Measurements from ENCODE around the gene SLC22A4.

SLC22A4 gene

GRCh38 chr5:132279801-132280200 lies 14.4 kb upstream of the SLC22A4 start:
- WGBS (ENCODE audit: insufficient coverage, insufficient read length), result no CpG with 5 or more reads among the region's 3 CpGs
- Histone ChIP-seq H3K36me3 (ENCODE audit: control insufficient read depth, insufficient read depth, low read length) (no peaks in the 10 kb centered on the region), H3K9me3 (ENCODE audit: control insufficient read depth, insufficient read depth, low read length) (no peaks in the 10 kb centered on the region), H3K27me3 (ENCODE audit: control insufficient read depth, insufficient read depth, low read length) (no peaks in the 10 kb centered on the region), H3K4me3 (ENCODE audit: low read length) (no peak overlapping the region), H3K27ac (ENCODE audit: low read length) (no peak overlapping the region), H3K4me1 (ENCODE audit: control insufficient read depth, insufficient read depth, low read length) (peaks cover 3% of the 10 kb centered on the region)
- DNase-seq (ENCODE audit: low read depth, low spot score), result no peak

GRCh38 chr5:132280371-132281240 lies 13.6 kb upstream of the SLC22A4 start:
- Histone ChIP-seq H3K9me3 (ENCODE audit: control insufficient read depth, insufficient read depth, low read length) (no peaks in the 10 kb centered on the region), H3K4me1 (ENCODE audit: control insufficient read depth, insufficient read depth, low read length) (peaks cover 3% of the 10 kb centered on the region), H3K4me3 (ENCODE audit: low read length) (no peak overlapping the region), H3K27me3 (ENCODE audit: control insufficient read depth, insufficient read depth, low read length) (no peaks in the 10 kb centered on the region), H3K36me3 (ENCODE audit: control insufficient read depth, insufficient read depth, low read length) (no peaks in the 10 kb centered on the region), H3K27ac (ENCODE audit: low read length) (no peak overlapping the region)
- DNase-seq (ENCODE audit: low read depth, low spot score), result no peak
- no CpG with 5 or more reads among the region's 5 CpGs for WGBS (ENCODE audit: insufficient coverage, insufficient read length)

GRCh38 chr5:132281856-132282614 lies 12.2 kb upstream of the SLC22A4 start:
- DNase-seq (ENCODE audit: low read depth, low spot score), result no peak
- Histone ChIP-seq H3K36me3 (ENCODE audit: control insufficient read depth, insufficient read depth, low read length) (no peaks in the 10 kb centered on the region), H3K4me3 (ENCODE audit: low read length) (no peak overlapping the region), H3K27me3 (ENCODE audit: control insufficient read depth, insufficient read depth, low read length) (no peaks in the 10 kb centered on the region), H3K9me3 (ENCODE audit: control insufficient read depth, insufficient read depth, low read length) (no peaks in the 10 kb centered on the region), H3K27ac (ENCODE audit: low read length) (no peak overlapping the region), H3K4me1 (ENCODE audit: control insufficient read depth, insufficient read depth, low read length) (peaks cover 3% of the 10 kb centered on the region)
- whole genome bisulfite sequencing (ENCODE audit: insufficient coverage, insufficient read length), result no CpG with 5 or more reads among the region's 9 CpGs

- Histone ChIP-seq H3K4me3 (ENCODE audit: low read length) (no peak overlapping the region), H3K27ac (ENCODE audit: low read length) (no peak overlapping the region), H3K4me1 (ENCODE audit: control insufficient read depth, insufficient read depth, low read length) (peaks cover 1% of the 10 kb centered on the region), H3K9me3 (ENCODE audit: control insufficient read depth, insufficient read depth, low read length) (no peaks in the 10 kb centered on the region), H3K36me3 (ENCODE audit: control insufficient read depth, insufficient read depth, low read length) (no peaks in the 10 kb centered on the region), H3K27me3 (ENCODE audit: control insufficient read depth, insufficient read depth, low read length) (no peaks in the 10 kb centered on the region)
- DNase-seq (ENCODE audit: low read depth, low spot score), result no peak
- no CpG with 5 or more reads among the region's 5 CpGs for WGBS (ENCODE audit: insufficient coverage, insufficient read length)
Measured at GRCh38 chr5:132283423-132284043, 10.7 kb upstream of the SLC22A4 start.

GRCh38 chr5:132289097-132289496 lies 5.1 kb upstream of the SLC22A4 start:
- Histone ChIP-seq H3K4me3 (ENCODE audit: low read length) (no peak overlapping the region), H3K4me1 (ENCODE audit: control insufficient read depth, insufficient read depth, low read length) (no peaks in the 10 kb centered on the region), H3K27ac (ENCODE audit: low read length) (no peak overlapping the region), H3K36me3 (ENCODE audit: control insufficient read depth, insufficient read depth, low read length) (no peaks in the 10 kb centered on the region), H3K9me3 (ENCODE audit: control insufficient read depth, insufficient read depth, low read length) (no peaks in the 10 kb centered on the region), H3K27me3 (ENCODE audit: control insufficient read depth, insufficient read depth, low read length) (no peaks in the 10 kb centered on the region)
- no peak for DNase-seq (ENCODE audit: low read depth, low spot score)
- WGBS (ENCODE audit: insufficient coverage, insufficient read length), result no CpG with 5 or more reads among the region's 3 CpGs

GRCh38 chr5:132291026-132291425 lies 3.2 kb upstream of the SLC22A4 start:
- no peaks in the 10 kb centered on the region for H3K9me3 ChIP-seq (ENCODE audit: control insufficient read depth, insufficient read depth, low read length)
- WGBS (ENCODE audit: insufficient coverage, insufficient read length), result no CpG with 5 or more reads among the region's 2 CpGs
- no peak overlapping the region for H3K4me3 ChIP-seq (ENCODE audit: low read length)
- H3K4me1 ChIP-seq (ENCODE audit: control insufficient read depth, insufficient read depth, low read length), result peaks cover 6% of the 10 kb centered on the region
- H3K36me3 ChIP-seq (ENCODE audit: control insufficient read depth, insufficient read depth, low read length), result no peaks in the 10 kb centered on the region
- peaks cover 9% of the 10 kb centered on the region; the same call in 1 of the 2 replicates for H3K27me3 ChIP-seq (ENCODE audit: control insufficient read depth, insufficient read depth, low read length)
- no peak for DNase-seq (ENCODE audit: low read depth, low spot score)
- H3K27ac ChIP-seq (ENCODE audit: low read length), result no peak overlapping the region

- no peak for DNase-seq (ENCODE audit: low read depth, low spot score)
Measured at GRCh38 chr5:132293066-132293991, 865 bp upstream of the SLC22A4 start.

GRCh38 chr5:132294728-132295504 lies 722 bp downstream of the SLC22A4 start:
- H3K4me1 ChIP-seq (ENCODE audit: control insufficient read depth, insufficient read depth, low read length), result peaks cover 6% of the 10 kb centered on the region
- peak overlapping the region; percentile 61; the same call in 1 of the 2 replicates for H3K4me3 ChIP-seq (ENCODE audit: low read length)
- peaks cover 9% of the 10 kb centered on the region; the same call in 1 of the 2 replicates for H3K27me3 ChIP-seq (ENCODE audit: control insufficient read depth, insufficient read depth, low read length)
- H3K27ac ChIP-seq (ENCODE audit: low read length), result no peak overlapping the region
- DNase-seq (ENCODE audit: low read depth, low spot score), result no peak
- WGBS (ENCODE audit: insufficient coverage, insufficient read length), result no CpG with 5 or more reads among the region's 50 CpGs
- no peaks in the 10 kb centered on the region for H3K9me3 ChIP-seq (ENCODE audit: control insufficient read depth, insufficient read depth, low read length)
- no peaks in the 10 kb centered on the region for H3K36me3 ChIP-seq (ENCODE audit: control insufficient read depth, insufficient read depth, low read length)

More at GRCh38 chr5:132293066-132293991, 865 bp upstream of the SLC22A4 start:
- no peak overlapping the region for H3K27ac ChIP-seq (ENCODE audit: low read length)
- peaks cover 9% of the 10 kb centered on the region; the same call in 1 of the 2 replicates for H3K27me3 ChIP-seq (ENCODE audit: control insufficient read depth, insufficient read depth, low read length)
- no CpG with 5 or more reads among the region's 50 CpGs for WGBS (ENCODE audit: insufficient coverage, insufficient read length)
- no peaks in the 10 kb centered on the region for H3K9me3 ChIP-seq (ENCODE audit: control insufficient read depth, insufficient read depth, low read length)
- peak overlapping the region; percentile 61; the same call in 1 of the 2 replicates for H3K4me3 ChIP-seq (ENCODE audit: low read length)
- H3K36me3 ChIP-seq (ENCODE audit: control insufficient read depth, insufficient read depth, low read length), result no peaks in the 10 kb centered on the region
- peaks cover 6% of the 10 kb centered on the region for H3K4me1 ChIP-seq (ENCODE audit: control insufficient read depth, insufficient read depth, low read length)

Measured in iPS DF 6.9 (cell line).